HCT116 (cell line): ENCODE measurements around the gene VIPR2. TPM values are rescaled to one million over a fixed set of nuclear protein-coding genes. Genes with fewer than 3 reads are reported as not detected.

Source experiments
- ATAC-seq: fragments of 200-7000 bp; cut with Tn5 transposase; 2 replicates; pipeline ENCODE4 v1.9.1; 2020; ENCODE audit warnings: mild to moderate bottlenecking, moderate library complexity
- BruUV-seq: library from RNA; stranded (reverse); fragments of 400-500 nt; replicated peaks from 2 replicates; lab custom pipeline; 2021; lab: Mats Ljungman, UMichigan
- CTCF ChIA-PET: fragments of 300-600 bp; sonication (Branson Sonifier 250); formaldehyde crosslinking; loops from one replicate; lab custom pipeline; 2021; ENCODE audit warnings: antibody characterized with exemption; lab: Charles Lee
- POLR2A ChIA-PET: fragments of 300-600, 350-600 bp; sonication (Branson Sonifier 250); formaldehyde crosslinking; loops from one replicate; lab custom pipeline; 2021; ENCODE audit warnings: antibody characterized with exemption; lab: Charles Lee
- RAD21 ChIA-PET, 2 experiments: fragments of 300-600 bp; sonication (Branson Sonifier 250); formaldehyde crosslinking; loops; one replicate each; lab custom pipeline; 2023; ENCODE audit warnings: low total read pairs in 2 of 2; ENCODE audit not compliant: uncharacterized antibody in 2 of 2, unreplicated experiment in 2 of 2, low non-redundant PET in 1 of 2; lab: Charles Lee
- DNase-seq: peaks from one replicate; pipeline ENCODE4 v3.0.0-alpha.2; 2010; ENCODE audit warnings: low read depth, low spot score
- H2AFZ ChIP-seq: fragments of 200-600 bp; shearing (Covaris generic), sonication (generic); 2 replicates; pipeline ENCODE4 v1.6.1; 2017; ENCODE audit warnings: low read depth, mixed run types, mixed read lengths, antibody characterized with exemption, low read length; ENCODE audit not compliant: poor library complexity, severe bottlenecking
- H3K27ac ChIP-seq: 2 replicates; pipeline ENCODE4 v1.5.1; 2012; ENCODE audit warnings: low read depth, low read length
- H3K27me3 ChIP-seq: fragments of 200-600 bp; sonication (generic); 2 replicates; pipeline ENCODE4 v1.6.1; 2016; ENCODE audit warnings: mixed run types, low read length, mixed read lengths; ENCODE audit not compliant: insufficient read depth
- H3K36me3 ChIP-seq, 2 experiments: fragments of 200-500 bp in 1 of 2; fragments of 200-600 bp in 1 of 2; sonication (Bioruptor generic) in 1 of 2; sonication (generic) in 1 of 2; 2 replicates each; pipeline versions ENCODE4 v1.5.1 to v1.6.1; 2014 to 2016; ENCODE audit warnings: low read length in 2 of 2, inconsistent platforms in 1 of 2, mixed read lengths in 1 of 2, mixed run types in 1 of 2; ENCODE audit not compliant: insufficient read depth in 2 of 2, control insufficient read depth in 1 of 2
- H3K4me1 ChIP-seq, 2 experiments: fragments of 200-600 bp in 1 of 2; sonication (generic) in 1 of 2; 2 replicates each; pipeline versions ENCODE4 v1.5.1 to v1.6.1; 2012 to 2017; ENCODE audit warnings: low read length in 2 of 2, inconsistent platforms in 1 of 2, mild to moderate bottlenecking in 1 of 2, mixed read lengths in 1 of 2, mixed run types in 1 of 2, moderate library complexity in 1 of 2; ENCODE audit not compliant: insufficient read depth in 2 of 2, control insufficient read depth in 1 of 2
- H3K4me2 ChIP-seq: fragments of 200-600 bp; sonication (generic); 2 replicates; pipeline ENCODE4 v1.6.1; 2017; ENCODE audit warnings: mixed run types, low read length, mixed read lengths
- H3K4me3 ChIP-seq, 2 experiments: fragments of 200-600 bp in 1 of 2; sonication (generic) in 1 of 2; replicated peaks in 1 of 2; 2 replicates each; pipeline ENCODE4 v1.5.1; 2011 to 2016; ENCODE audit warnings: low read length in 2 of 2, control low read depth in 1 of 2, low read depth in 1 of 2, mild to moderate bottlenecking in 1 of 2, mixed read lengths in 1 of 2, mixed run types in 1 of 2
- H3K79me2 ChIP-seq: fragments of 200-600 bp; sonication (generic); 2 replicates; pipeline ENCODE4 v1.6.1; 2017; ENCODE audit warnings: mild to moderate bottlenecking, mixed run types, low read length, moderate library complexity, mixed read lengths; ENCODE audit not compliant: insufficient read depth
- H3K9ac ChIP-seq: fragments of 200-600 bp; sonication (generic); 2 replicates; pipeline ENCODE4 v1.6.1; 2016; ENCODE audit warnings: low read length, mixed read lengths
- H3K9me2 ChIP-seq: fragments of 200-600 bp; sonication (generic), shearing (Covaris generic); 2 replicates; pipeline ENCODE4 v1.6.1; 2017; ENCODE audit warnings: mixed run types, mild to moderate bottlenecking, moderate library complexity; ENCODE audit not compliant: insufficient read depth
- H3K9me3 ChIP-seq, 2 experiments: fragments of 200-500 bp in 1 of 2; fragments of 200-600 bp in 1 of 2; sonication (Bioruptor generic) in 1 of 2; sonication (generic) in 1 of 2; 2 replicates each; pipeline ENCODE4 v1.6.1; 2014 to 2017; ENCODE audit warnings: low read length in 2 of 2, mixed read lengths in 2 of 2, inconsistent platforms in 1 of 2, low read depth in 1 of 2, mild to moderate bottlenecking in 1 of 2, mixed run types in 1 of 2, moderate library complexity in 1 of 2; ENCODE audit not compliant: control insufficient read depth in 1 of 2, insufficient read depth in 1 of 2
- H4K20me1 ChIP-seq: fragments of 200-600 bp; sonication (generic), shearing (Covaris generic); 2 replicates; pipeline ENCODE4 v1.6.1; 2017; ENCODE audit warnings: mixed run types, mild to moderate bottlenecking, moderate library complexity; ENCODE audit not compliant: insufficient read depth
- ATF3 ChIP-seq: IDR thresholded peaks from 2 replicates; pipeline ENCODE4 v1.6.1; 2012
- EGR1 ChIP-seq: IDR thresholded peaks from 2 replicates; pipeline ENCODE4 v1.6.1; 2012; ENCODE audit warnings: low read depth
- EZH2phosphoT487 ChIP-seq: fragments of 200-600 bp; IDR thresholded peaks from 2 replicates; pipeline ENCODE4 v1.6.1; 2018; ENCODE audit warnings: antibody characterized with exemption, borderline replicate concordance
- FOSL1 ChIP-seq: IDR thresholded peaks from 2 replicates; pipeline ENCODE4 v1.6.1; 2012; ENCODE audit warnings: low read depth
- JUND ChIP-seq: IDR thresholded peaks from 2 replicates; pipeline ENCODE4 v1.6.1; 2012
- POLR2A ChIP-seq: IDR thresholded peaks from 2 replicates; pipeline ENCODE4 v1.7.0; 2011; ENCODE audit warnings: borderline replicate concordance; ENCODE audit not compliant: insufficient read depth, insufficient read length; ENCODE audit errors: extremely low read depth
- POLR2AphosphoS5 ChIP-seq: IDR thresholded peaks from 2 replicates; pipeline ENCODE4 v1.6.1; 2011; ENCODE audit warnings: mild to moderate bottlenecking, low read depth, low read length, moderate library complexity
- REST ChIP-seq: IDR thresholded peaks from 2 replicates; pipeline ENCODE4 v1.6.1; 2012; ENCODE audit warnings: low read depth
- SP1 ChIP-seq: IDR thresholded peaks from 2 replicates; pipeline ENCODE4 v1.6.1; 2012; ENCODE audit warnings: low read depth
- SRF ChIP-seq: IDR thresholded peaks from 2 replicates; pipeline ENCODE4 v1.6.1; 2012; ENCODE audit warnings: low read depth
- YY1 ChIP-seq: IDR thresholded peaks from 2 replicates; pipeline ENCODE4 v1.6.1; 2011; ENCODE audit warnings: low read length, low read depth, moderate library complexity, mild to moderate bottlenecking; ENCODE audit not compliant: insufficient replicate concordance; ENCODE audit errors: extremely low read depth
- ZNF274 ChIP-seq: fragments of 200-500 bp; sonication (Bioruptor generic); IDR thresholded peaks from 2 replicates; pipeline ENCODE4 v1.6.1; 2014; ENCODE audit warnings: mild to moderate bottlenecking, low read depth, low read length, inconsistent platforms
- intact Hi-C: fragments of 100-400 bp; cut with micrococcal nuclease; formaldehyde crosslinking; loops from 2 replicates; pipeline ENCODE4 v1.10.0; 2022
- total RNA-seq: library from RNA; stranded (reverse); gene quantifications from one replicate; pipeline ENCODE4 v1.2.1, GENCODE V29; 2021; ENCODE audit not compliant: unreplicated experiment
- TF ChIP-seq, protein P1 (sequence below): IDR thresholded peaks from 2 replicates; pipeline ENCODE4 v1.6.1; 2012

Gene VIPR2
- total RNA-seq, 1 experiment from 2014 or later = 0.10 TPM

- TF ChIP-seq REST = no peak
- no peak for TF ChIP-seq POLR2A
- TF ChIP-seq ATF3 = no peak
- no peak for TF ChIP-seq SP1
- TF ChIP-seq POLR2AphosphoS5 = no peak
- no peak for TF ChIP-seq EZH2phosphoT487
Observed at GRCh38 chr7:159146084-159146858, 1.6 kb upstream of the VIPR2 start (continued).

DNA sequence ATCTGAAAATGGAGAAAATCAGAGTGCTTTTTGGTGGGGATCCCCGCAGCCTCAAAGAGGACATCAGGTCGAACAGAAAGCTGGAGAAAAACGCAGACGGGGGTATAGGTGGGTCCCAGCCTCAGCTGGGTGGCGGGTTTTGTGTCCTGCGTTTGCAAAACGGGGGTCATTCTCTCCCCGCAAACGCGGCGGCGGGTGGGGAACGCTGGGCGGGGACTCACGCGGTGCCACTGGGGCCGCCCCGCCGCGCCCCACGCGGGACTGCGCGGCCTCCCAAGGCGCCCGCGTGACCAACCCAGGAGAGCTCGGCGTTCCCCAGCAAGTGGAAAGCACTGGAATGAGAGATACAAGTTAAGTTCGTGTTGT is 806 bp upstream of the VIPR2 start:
- TF ChIP-seq YY1 (no peak), JUND (no peak), SP1 (no peak), ATF3 (no peak), ZNF274 (no peak), EGR1 (no peak), EZH2phosphoT487 (no peak), SRF (no peak), FOSL1 (no peak)
- TF ChIP-seq, protein P1, sequence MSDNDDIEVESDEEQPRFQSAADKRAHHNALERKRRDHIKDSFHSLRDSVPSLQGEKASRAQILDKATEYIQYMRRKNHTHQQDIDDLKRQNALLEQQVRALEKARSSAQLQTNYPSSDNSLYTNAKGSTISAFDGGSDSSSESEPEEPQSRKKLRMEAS = no peak
- DNase-seq = no peak
- Histone ChIP-seq H3K27me3 (no peaks in the 10 kb centered on the region), H4K20me1 (no peaks in the 10 kb centered on the region), H3K27ac (no peak overlapping the region), H3K9ac (no peak overlapping the region), H3K79me2 (no peaks in the 10 kb centered on the region), H3K9me2 (no peaks in the 10 kb centered on the region), H2AFZ (no peak overlapping the region), H3K9me3 (no peaks in the 10 kb centered on the region), H3K4me2 (no peak overlapping the region), H3K36me3 (no peaks in the 10 kb centered on the region), H3K4me1 (no peaks in the 10 kb centered on the region), H3K4me3 (no peak overlapping the region)
- no TSS peak for BruUV-seq
- intact Hi-C loops = no loop called here
- ChIA-PET POLR2A (no interaction called here), RAD21 (no interaction called here), CTCF (no interaction called here)
- ATAC-seq = no peak
